Fibroblast of lung (primary cell): Measurements from ENCODE around the gene OR7D4. TPM values are rescaled to one million over a fixed set of nuclear protein-coding genes. Genes with fewer than 3 reads are reported as not detected.

ENCODE experiments used
- DNase-seq, 2 donors: peaks; one replicate each; pipeline versions ENCODE4 v3.0.0 to v3.0.0-alpha.2; 2010; ENCODE audit warnings: low read depth in 2 of 2
- H2AFZ ChIP-seq: 2 replicates; pipeline ENCODE4 v1.5.1; 2012; ENCODE audit warnings: low read length, control low read depth, inconsistent platforms
- H3K27ac ChIP-seq: 2 replicates; pipeline ENCODE4 v1.5.1; 2011; ENCODE audit warnings: low read length, control low read depth; ENCODE audit not compliant: insufficient read depth
- H3K27me3 ChIP-seq: 2 replicates; pipeline ENCODE4 v1.5.1; 2011; ENCODE audit warnings: mild to moderate bottlenecking, low read length; ENCODE audit not compliant: control insufficient read depth, insufficient read depth
- H3K36me3 ChIP-seq: 2 replicates; pipeline ENCODE4 v1.5.1; 2011; ENCODE audit warnings: low read length; ENCODE audit not compliant: control insufficient read depth, insufficient read depth
- H3K4me1 ChIP-seq: 2 replicates; pipeline ENCODE4 v1.5.1; 2011; ENCODE audit warnings: low read length; ENCODE audit not compliant: control insufficient read depth, insufficient read depth; ENCODE audit errors: extremely low read depth
- H3K4me2 ChIP-seq: 2 replicates; pipeline ENCODE4 v1.5.1; 2011; ENCODE audit warnings: low read length, control low read depth; ENCODE audit not compliant: insufficient read depth; ENCODE audit errors: extremely low read depth
- H3K4me3 ChIP-seq, 4 experiments: fragments of 200-600 bp in 1 of 4; sonication (generic) in 1 of 4; replicated peaks in 1 of 4; 2 replicates each; pipeline ENCODE4 v1.5.1; 2011 to 2016; ENCODE audit warnings: low read length in 4 of 4, low read depth in 3 of 4, mild to moderate bottlenecking in 3 of 4, control low read depth in 2 of 4, inconsistent platforms in 1 of 4, mixed read lengths in 1 of 4; ENCODE audit not compliant: insufficient read depth in 1 of 4; ENCODE audit errors: control extremely low read depth in 1 of 4
- H3K79me2 ChIP-seq: 2 replicates; pipeline ENCODE4 v1.5.1; 2012; ENCODE audit warnings: mild to moderate bottlenecking, low read length, inconsistent platforms; ENCODE audit not compliant: control insufficient read depth, insufficient read depth
- H3K9ac ChIP-seq: 2 replicates; pipeline ENCODE4 v1.5.1; 2011; ENCODE audit warnings: mild to moderate bottlenecking, low read length, control low read depth; ENCODE audit not compliant: insufficient read depth
- H3K9me3 ChIP-seq: 2 replicates; pipeline ENCODE4 v1.5.1; 2012; ENCODE audit warnings: low read depth, low read length; ENCODE audit not compliant: control insufficient read depth, insufficient read depth
- H4K20me1 ChIP-seq: 2 replicates; pipeline ENCODE4 v1.5.1; 2011; ENCODE audit warnings: low read length; ENCODE audit not compliant: control insufficient read depth, insufficient read depth; ENCODE audit errors: extremely low read depth
- CTCF ChIP-seq, 2 donors: IDR thresholded peaks in 1 of 2; conservative IDR thresholded peaks in 1 of 2; 1 replicate in 1 of 2; 2 replicates in 1 of 2; pipeline ENCODE4 v1.5.1; 2011 to 2012; ENCODE audit warnings: low read length in 2 of 2, control low read depth in 1 of 2, inconsistent platforms in 1 of 2, low read depth in 1 of 2, mild to moderate bottlenecking in 1 of 2
- EZH2 ChIP-seq: IDR thresholded peaks from 2 replicates; pipeline ENCODE4 v1.5.1; 2012; ENCODE audit warnings: low read length, control low read depth, mild to moderate bottlenecking; ENCODE audit errors: missing control alignments
- polyA minus RNA-seq: library from RNA; depleted of rRNA, polyadenylated mRNA; stranded (reverse); fragments of >200 nt; gene quantifications from 2 replicates; pipeline ENCODE4 v1.2.3, GENCODE V29; 2011; ENCODE audit warnings: low replicate concordance
- polyA plus RNA-seq, 2 donors: library from polyadenylated mRNA; depleted of rRNA in 1 of 2; stranded (reverse) in 1 of 2; unstranded in 1 of 2; fragments of >200 nt; gene quantifications; 2 replicates each; pipeline ENCODE4 v1.2.1, GENCODE V29; 2011 to 2012; ENCODE audit warnings: missing spikeins in 1 of 2
- total RNA-seq: library from RNA; depleted of rRNA; stranded (reverse); fragments of >200 nt; gene quantifications from 2 replicates; pipeline ENCODE4 v1.2.1, GENCODE V29; 2014

Gene OR7D4
- total RNA-seq = not detected in 2 replicates
- not detected in 2 replicates for polyA plus RNA-seq
- not detected in 2 replicates for polyA plus RNA-seq (2012)
- not detected in 2 replicates for polyA minus RNA-seq

GRCh38 chr19:9219489-9219888 is at the start of gene OR7D4:
Gene OR7D4 (minus strand): TSS chr19:9219589. CDS start chr19:9214837, 4,752 bp downstream.
- no peaks in the 10 kb centered on the region for H3K79me2 ChIP-seq
- no peak within 1 kb of the TSS for H2AFZ ChIP-seq
- no peak within 1 kb of the TSS for H3K27ac ChIP-seq
- no peaks in the 10 kb centered on the region for H4K20me1 ChIP-seq
- no peak within 1 kb of the TSS for H3K9ac ChIP-seq
- no peaks in the 10 kb centered on the region for H3K4me1 ChIP-seq
- no peak within 1 kb of the TSS for H3K4me2 ChIP-seq
- H3K27me3 ChIP-seq = no peaks in the 10 kb centered on the region
- no peaks in the 10 kb centered on the region for H3K9me3 ChIP-seq
- no peak within 1 kb of the TSS for H3K4me3 ChIP-seq
- no peaks in the 10 kb centered on the region for H3K36me3 ChIP-seq
- DNase-seq = no peak
- TF ChIP-seq CTCF (conservative IDR thresholded peaks at IDR 0.05 in 1 of 2, IDR thresholded peaks at IDR 0.05 in 1 of 2; ENCODE audit: low read depth in 1 of 2, low read length in 2 of 2) (no peak), EZH2 (no peak)

- no peak for TF ChIP-seq EZH2
- no peak for TF ChIP-seq CTCF (conservative IDR thresholded peaks at IDR 0.05 in 1 of 2, IDR thresholded peaks at IDR 0.05 in 1 of 2; ENCODE audit: low read depth in 1 of 2, low read length in 2 of 2)
- no peak for DNase-seq
- H3K79me2 ChIP-seq = no peaks in the 10 kb centered on the region
Measured at GRCh38 chr19:9251236-9251635, 31.8 kb upstream of the OR7D4 start.

GRCh38 chr19:9250630-9251029 is 31.2 kb upstream of the OR7D4 start, which contains the start of gene OR7E24:
Gene OR7E24 (plus strand): TSS chr19:9250930. CDS start chr19:9251044, 114 bp downstream.
- Histone ChIP-seq H2AFZ (no peak within 1 kb of the TSS), H3K4me3 (no peak within 1 kb of the TSS), H3K9me3 (no peaks in the 10 kb centered on the region), H3K79me2 (no peaks in the 10 kb centered on the region), H3K4me2 (no peak within 1 kb of the TSS), H3K9ac (no peak within 1 kb of the TSS), H4K20me1 (no peaks in the 10 kb centered on the region), H3K4me1 (no peaks in the 10 kb centered on the region), H3K27me3 (no peaks in the 10 kb centered on the region), H3K36me3 (no peaks in the 10 kb centered on the region), H3K27ac (no peak within 1 kb of the TSS)
- no peak for DNase-seq
- TF ChIP-seq EZH2 = no peak
- no peak for TF ChIP-seq CTCF (conservative IDR thresholded peaks at IDR 0.05 in 1 of 2, IDR thresholded peaks at IDR 0.05 in 1 of 2; ENCODE audit: low read depth in 1 of 2, low read length in 2 of 2)

More at GRCh38 chr19:9251236-9251635, 31.8 kb upstream of the OR7D4 start:
- Histone ChIP-seq H3K4me1 (no peaks in the 10 kb centered on the region), H3K27ac (no peak overlapping the region), H3K9me3 (no peaks in the 10 kb centered on the region), H4K20me1 (no peaks in the 10 kb centered on the region), H3K36me3 (no peaks in the 10 kb centered on the region), H3K9ac (no peak overlapping the region), H3K4me2 (no peak overlapping the region), H2AFZ (no peak overlapping the region), H3K27me3 (no peaks in the 10 kb centered on the region), H3K4me3 (no peak overlapping the region)
